Measurements from ENCODE around the gene SMCO2. TPM values are rescaled to one million over a fixed set of nuclear protein-coding genes. Genes with fewer than 3 reads are reported as not detected.

Gene SMCO2
- total RNA-seq, 4 donors from 2014 or later: 1.4 to 3.8 (median 1.5) TPM; not detected in 1

GRCh38 chr12:27428466-27428865, 18.1 kb upstream of the SMCO2 start:
- intact Hi-C loops (cut with DNase I): no loop called here
- Histone ChIP-seq H3K27ac (peak overlapping the region in 1 of 4 donors; percentile 42), H3K4me3 (no peak overlapping the region), H3K27me3 (no peaks in the 10 kb centered on the region), H3K4me1 (peaks cover 0 to 5% (median 0%) of the 10 kb centered on the region in 3 donors), H3K36me3 (no peaks in the 10 kb centered on the region), H3K9me3 (no peaks in the 10 kb centered on the region)
- TF ChIP-seq CTCF (IDR thresholded peaks at IDR 0.05) (no peak), POLR2A (IDR thresholded peaks at IDR 0.05) (no peak)
- no peak for DNase-seq

- DNase-seq: no peak
- H3K4me3 ChIP-seq: no peak overlapping the region
- H3K9me3 ChIP-seq: no peaks in the 10 kb centered on the region
- no peaks in the 10 kb centered on the region for H3K36me3 ChIP-seq
- H3K27ac ChIP-seq: no peak overlapping the region
- intact Hi-C loops (cut with DNase I): loop anchor here (10.0 kb wide), 1 partner anchor 85 kb away; no protein-coding TSS in a partner anchor
- 75 to 81% methylated on average over 2 of the region's 2 CpGs for WGBS, 2 donors
- no peaks in the 10 kb centered on the region for H3K27me3 ChIP-seq
- no peak for TF ChIP-seq POLR2A (IDR thresholded peaks at IDR 0.05)
- no peak for TF ChIP-seq CTCF (IDR thresholded peaks at IDR 0.05)
- peaks cover 0 to 5% (median 0%) of the 10 kb centered on the region in 3 donors for H3K4me1 ChIP-seq
Measured at GRCh38 chr12:27429606-27430005, 16.9 kb upstream of the SMCO2 start.

GRCh38 chr12:27431185-27431584, 15.4 kb upstream of the SMCO2 start:
- Histone ChIP-seq H3K4me3 (no peak overlapping the region), H3K27ac (no peak overlapping the region), H3K36me3 (no peaks in the 10 kb centered on the region), H3K9me3 (no peaks in the 10 kb centered on the region), H3K27me3 (no peaks in the 10 kb centered on the region), H3K4me1 (peaks cover 0 to 15% (median 0%) of the 10 kb centered on the region in 3 donors)
- DNase-seq: no peak
- intact Hi-C loops (cut with DNase I): loop anchor here (10.0 kb wide), 1 partner anchor 84 kb away; no protein-coding TSS in a partner anchor
- 72 to 74% methylated on average over 4 of the region's 4 CpGs for WGBS, 2 donors
- no peak for TF ChIP-seq CTCF (IDR thresholded peaks at IDR 0.05)
- no peak for TF ChIP-seq POLR2A (IDR thresholded peaks at IDR 0.05)

GRCh38 chr12:27434673-27435565, 11.6 kb upstream of the SMCO2 start:
- DNase-seq: no peak
- Histone ChIP-seq H3K4me3 (no peak overlapping the region), H3K27me3 (no peaks in the 10 kb centered on the region), H3K36me3 (no peaks in the 10 kb centered on the region), H3K9me3 (no peaks in the 10 kb centered on the region), H3K4me1 (peaks cover 0 to 9% (median 0%) of the 10 kb centered on the region in 3 donors), H3K27ac (no peak overlapping the region)
- intact Hi-C loops (cut with DNase I): loop anchor here (10.0 kb wide), 1 partner anchor 80 kb away; no protein-coding TSS in a partner anchor
- TF ChIP-seq CTCF (IDR thresholded peaks at IDR 0.05) (peak; percentile 13 to 69 (median 36)), POLR2A (IDR thresholded peaks at IDR 0.05) (no peak)
- 38 to 45% methylated on average over 5 of the region's 6 CpGs for WGBS, 2 donors

- intact Hi-C loops (cut with DNase I): loop anchor here (10.0 kb wide), 1 partner anchor 79 kb away; no protein-coding TSS in a partner anchor
- TF ChIP-seq POLR2A (IDR thresholded peaks at IDR 0.05) (no peak), CTCF (IDR thresholded peaks at IDR 0.05) (no peak)
- Histone ChIP-seq H3K4me3 (no peak overlapping the region), H3K27ac (no peak overlapping the region), H3K27me3 (no peaks in the 10 kb centered on the region), H3K4me1 (peaks cover 0 to 9% (median 0%) of the 10 kb centered on the region in 3 donors), H3K36me3 (no peaks in the 10 kb centered on the region), H3K9me3 (no peaks in the 10 kb centered on the region)
- no peak for DNase-seq
Measured at GRCh38 chr12:27436029-27436428, 10.5 kb upstream of the SMCO2 start.

Data from esophagus squamous epithelium (tissue), 5 donors.